ENCODE data around the gene VASN. TPM values are rescaled to one million over a fixed set of nuclear protein-coding genes. Genes with fewer than 3 reads are reported as not detected.
A peak's percentile ranks its signal among the peaks of the same experiment; 100 is the strongest.

Gene VASN
- total and polyA plus RNA-seq, 7 donors = 0.46 to 10.2 (median 7.1) TPM

DNA sequence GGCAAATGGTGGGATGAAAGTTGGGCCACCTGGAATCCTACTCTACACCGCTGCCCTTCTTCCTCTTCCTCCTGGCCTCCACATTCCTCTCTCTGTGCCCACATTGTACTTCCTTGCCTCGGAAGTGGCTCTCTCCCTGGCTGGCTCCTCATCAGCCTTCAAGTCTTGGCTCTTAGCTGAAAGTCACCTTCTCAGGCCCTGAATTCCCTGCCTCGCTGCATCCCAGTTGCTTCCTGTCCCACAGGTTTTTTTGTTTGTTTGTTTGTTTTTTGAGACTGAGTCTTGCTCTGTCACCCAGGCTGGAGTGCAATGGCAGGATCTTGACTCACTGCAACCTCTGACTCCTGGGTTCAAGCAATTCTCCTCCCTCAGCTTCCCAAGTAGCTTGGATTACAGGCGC is 18.0 kb upstream of the VASN start:
- H3K4me1 ChIP-seq = peaks cover 0 to 23% (median 15%) of the 10 kb centered on the region in 4 donors
- H3K4me3 ChIP-seq = no peak overlapping the region
- peaks cover 0 to 14% (median 6%) of the 10 kb centered on the region in 4 donors for H3K36me3 ChIP-seq
- TF ChIP-seq, protein P1, sequence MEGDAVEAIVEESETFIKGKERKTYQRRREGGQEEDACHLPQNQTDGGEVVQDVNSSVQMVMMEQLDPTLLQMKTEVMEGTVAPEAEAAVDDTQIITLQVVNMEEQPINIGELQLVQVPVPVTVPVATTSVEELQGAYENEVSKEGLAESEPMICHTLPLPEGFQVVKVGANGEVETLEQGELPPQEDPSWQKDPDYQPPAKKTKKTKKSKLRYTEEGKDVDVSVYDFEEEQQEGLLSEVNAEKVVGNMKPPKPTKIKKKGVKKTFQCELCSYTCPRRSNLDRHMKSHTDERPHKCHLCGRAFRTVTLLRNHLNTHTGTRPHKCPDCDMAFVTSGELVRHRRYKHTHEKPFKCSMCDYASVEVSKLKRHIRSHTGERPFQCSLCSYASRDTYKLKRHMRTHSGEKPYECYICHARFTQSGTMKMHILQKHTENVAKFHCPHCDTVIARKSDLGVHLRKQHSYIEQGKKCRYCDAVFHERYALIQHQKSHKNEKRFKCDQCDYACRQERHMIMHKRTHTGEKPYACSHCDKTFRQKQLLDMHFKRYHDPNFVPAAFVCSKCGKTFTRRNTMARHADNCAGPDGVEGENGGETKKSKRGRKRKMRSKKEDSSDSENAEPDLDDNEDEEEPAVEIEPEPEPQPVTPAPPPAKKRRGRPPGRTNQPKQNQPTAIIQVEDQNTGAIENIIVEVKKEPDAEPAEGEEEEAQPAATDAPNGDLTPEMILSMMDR (IDR thresholded peaks at IDR 0.05) = no peak
- TF ChIP-seq EP300 (IDR thresholded peaks at IDR 0.05) (no peak), POLR2AphosphoS5 (IDR thresholded peaks at IDR 0.05) (no peak)
- H3K9me3 ChIP-seq = no peaks in the 10 kb centered on the region
- intact Hi-C loops (cut with DNase I) = no loop called here
- H3K27ac ChIP-seq = no peak overlapping the region
- no peaks in the 10 kb centered on the region for H3K27me3 ChIP-seq
- 94 to 95% methylated on average over 4 of the region's 4 CpGs for WGBS, 2 donors
- DNase-seq = no peak

DNA sequence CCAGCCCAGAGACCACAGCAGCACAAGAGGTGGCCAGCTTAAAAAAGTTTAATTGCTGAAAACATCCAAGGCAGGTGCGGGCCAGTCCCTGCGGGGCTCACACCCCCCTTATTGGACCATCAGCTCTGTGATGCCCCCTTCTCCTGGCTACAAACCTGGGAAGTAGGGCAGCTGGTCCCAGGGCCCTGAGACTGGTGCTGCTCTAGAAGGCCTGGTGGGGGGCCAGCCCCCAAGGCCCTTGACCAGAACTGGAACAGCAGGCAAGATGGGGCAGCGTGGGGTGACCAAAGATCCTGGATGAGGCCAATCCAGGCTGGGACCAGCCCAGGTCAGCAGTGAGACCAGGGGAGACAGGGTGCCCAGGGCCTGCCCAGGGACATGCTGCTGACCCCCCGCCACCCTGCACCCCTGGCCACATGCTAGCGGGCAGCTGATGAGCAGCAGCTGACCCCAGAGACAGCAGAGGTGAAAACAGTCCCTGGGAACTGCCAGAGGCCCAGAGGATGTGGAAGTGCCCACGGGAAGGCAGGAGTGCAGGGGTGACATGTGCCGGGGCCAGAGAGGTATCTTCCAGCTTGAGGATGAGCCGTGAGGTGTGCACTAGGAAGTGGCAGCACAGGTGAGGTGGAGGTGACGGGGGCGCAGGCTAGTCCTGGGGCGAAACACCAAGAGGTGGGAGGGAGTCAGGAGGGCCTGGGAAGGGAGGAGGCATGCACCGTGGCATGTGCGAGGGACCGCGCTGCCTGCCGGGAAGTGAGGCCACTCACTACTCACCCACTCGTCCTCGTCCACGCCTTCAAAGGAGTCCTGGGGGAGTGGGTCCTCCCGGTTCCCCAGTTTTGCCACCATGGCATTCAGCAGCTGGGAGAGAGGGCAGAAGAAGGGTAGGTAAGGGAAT is 16.9 kb upstream of the VASN start:
- peak; percentile 61 for DNase-seq
- H3K9me3 ChIP-seq = no peaks in the 10 kb centered on the region
- WGBS, 2 donors = 95 to 96% methylated on average over 20 of the region's 20 CpGs
- TF ChIP-seq, protein P1 (IDR thresholded peaks at IDR 0.05) = no peak
- TF ChIP-seq POLR2A (IDR thresholded peaks at IDR 0.05) = no peak
- TF ChIP-seq EP300 (IDR thresholded peaks at IDR 0.05) = no peak
- TF ChIP-seq POLR2AphosphoS5 (IDR thresholded peaks at IDR 0.05) = no peak
- H3K27me3 ChIP-seq = no peaks in the 10 kb centered on the region
- peaks cover 0 to 20% (median 11%) of the 10 kb centered on the region in 4 donors for H3K4me1 ChIP-seq
- no peak overlapping the region for H3K4me3 ChIP-seq
- intact Hi-C loops (cut with DNase I) = no loop called here
- H3K27ac ChIP-seq = no peak overlapping the region
- H3K36me3 ChIP-seq = peaks cover 0 to 14% (median 6%) of the 10 kb centered on the region in 4 donors

DNA sequence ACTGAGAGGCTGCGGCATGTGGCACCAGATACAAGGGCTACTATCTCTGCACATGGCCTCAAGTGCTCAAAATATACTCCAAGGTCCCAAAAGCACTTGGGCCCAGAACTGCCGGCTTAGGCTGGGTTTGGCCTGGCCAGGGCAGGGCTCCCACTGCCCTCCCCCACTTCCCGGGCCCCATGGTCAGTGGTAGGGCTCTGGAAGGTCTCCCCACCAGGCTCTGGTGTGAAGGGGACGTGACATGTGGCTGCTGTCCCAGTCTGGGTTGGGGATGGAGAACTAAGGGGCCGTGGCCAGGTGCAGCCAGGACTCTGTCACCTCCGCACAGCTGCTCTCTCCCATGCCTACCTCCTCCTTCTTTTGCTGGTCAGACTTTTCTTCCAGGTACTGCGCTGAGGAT is 14.8 kb upstream of the VASN start:
- intact Hi-C loops (cut with DNase I) = no loop called here
- no peak for DNase-seq
- no peak for TF ChIP-seq POLR2AphosphoS5 (IDR thresholded peaks at IDR 0.05)
- no peak for TF ChIP-seq EP300 (IDR thresholded peaks at IDR 0.05)
- no peak for TF ChIP-seq POLR2A (IDR thresholded peaks at IDR 0.05)
- TF ChIP-seq, protein P1 (IDR thresholded peaks at IDR 0.05) = no peak
- no peak overlapping the region for H3K4me3 ChIP-seq
- WGBS, 2 donors = 97% methylated on average over 7 of the region's 7 CpGs
- H3K27ac ChIP-seq = no peak overlapping the region
- H3K27me3 ChIP-seq = no peaks in the 10 kb centered on the region
- H3K36me3 ChIP-seq = peaks cover 0 to 28% (median 8%) of the 10 kb centered on the region in 4 donors
- H3K4me1 ChIP-seq = peaks cover 0 to 5% (median 0%) of the 10 kb centered on the region in 4 donors
- H3K9me3 ChIP-seq = no peaks in the 10 kb centered on the region

DNA sequence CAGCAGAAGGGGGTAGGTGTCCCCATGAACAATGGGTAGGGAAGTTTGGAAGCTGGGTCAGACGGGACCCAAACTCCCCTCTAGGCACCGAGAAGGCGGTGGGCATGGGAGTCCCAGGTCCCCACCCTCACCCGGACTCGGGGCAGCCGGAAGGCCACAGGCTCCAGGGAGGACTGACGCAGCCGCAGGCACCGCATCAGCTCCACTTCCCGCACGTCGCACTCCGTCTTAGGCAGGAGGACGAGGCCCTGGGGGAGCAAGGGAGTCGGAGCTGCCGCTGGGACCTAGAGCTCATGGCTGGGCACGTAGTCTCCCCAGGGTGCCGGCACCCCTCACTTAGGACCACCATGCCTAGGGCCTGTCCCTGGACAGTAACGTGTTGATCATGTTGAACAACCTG is 13.4 kb upstream of the VASN start:
- Histone ChIP-seq H3K36me3 (peaks cover 0 to 43% (median 16%) of the 10 kb centered on the region in 4 donors), H3K4me3 (no peak overlapping the region), H3K9me3 (no peaks in the 10 kb centered on the region), H3K27ac (no peak overlapping the region), H3K4me1 (peaks cover 0 to 4% (median 0%) of the 10 kb centered on the region in 4 donors), H3K27me3 (no peaks in the 10 kb centered on the region)
- 96 to 97% methylated on average over 19 of the region's 19 CpGs for WGBS, 2 donors
- no peak for TF ChIP-seq POLR2A (IDR thresholded peaks at IDR 0.05)
- TF ChIP-seq POLR2AphosphoS5 (IDR thresholded peaks at IDR 0.05) = no peak
- TF ChIP-seq EP300 (IDR thresholded peaks at IDR 0.05) = no peak
- TF ChIP-seq, protein P1 (IDR thresholded peaks at IDR 0.05) = no peak
- peak; percentile 63 for DNase-seq
- intact Hi-C loops (cut with DNase I) = no loop called here
